Amniotic epithelial cell (primary cell): ENCODE results near the gene KLHL1.
"Not testable (repeated sequence)": the region's sequence is repeated elsewhere in the genome, so short reads cannot be mapped to it uniquely, and the experiment has no call there.

ENCODE experiments used
- DNase-seq: peaks from one replicate; pipeline ENCODE4 v3.0.0-alpha.2; 2010; ENCODE audit warnings: low read depth

The KLHL1 gene

GRCh38 chr13:70108356-70109105 is at the start of gene KLHL1:
Gene KLHL1 (minus strand): TSS chr13:70108452. CDS start chr13:70107699, 753 bp downstream.
- no peak for DNase-seq

DNA sequence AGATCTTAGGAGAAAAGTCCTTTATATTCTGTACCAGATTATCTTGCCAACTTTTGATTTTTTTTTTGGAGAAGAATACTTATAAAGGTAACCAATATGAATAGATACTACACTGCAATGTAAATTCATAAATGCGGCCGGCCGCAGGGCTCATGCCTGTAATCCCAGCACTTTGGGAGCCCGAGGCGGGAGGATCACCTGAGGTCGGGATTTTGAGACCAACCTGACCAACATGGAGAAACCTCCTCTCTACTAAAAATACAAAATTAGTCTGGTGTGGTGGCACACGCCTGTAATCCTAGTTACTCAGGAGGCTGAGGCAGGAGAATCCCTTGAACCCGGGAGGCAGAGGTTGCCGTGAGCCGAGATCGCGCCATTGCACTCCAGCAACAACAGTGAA is 34.4 kb upstream of the KLHL1 start:
- DNase-seq = not testable (repeated sequence)

GRCh38 chr13:70128098-70128497 is 19.8 kb upstream of the KLHL1 start:
- DNase-seq = no peak

DNA sequence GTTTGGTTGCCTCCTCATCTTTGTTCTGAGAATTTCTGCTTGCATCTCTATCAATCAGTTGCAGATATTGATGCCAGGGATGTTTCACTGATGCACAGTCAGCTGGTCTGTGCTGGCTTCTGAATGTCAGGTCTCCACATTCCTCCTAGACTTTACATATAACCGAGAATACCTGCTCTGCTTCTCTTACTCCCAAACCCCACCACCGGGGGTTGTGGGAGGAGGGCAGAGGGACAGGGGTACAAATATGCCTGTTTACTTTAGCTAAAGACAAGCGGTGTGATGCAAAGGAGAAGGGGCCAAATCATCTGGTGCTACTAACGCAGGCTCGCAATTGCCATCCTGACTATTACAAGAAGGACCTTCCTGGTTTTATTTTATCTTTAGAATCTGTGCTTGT is 17.4 kb upstream of the KLHL1 start:
- no peak for DNase-seq

DNA sequence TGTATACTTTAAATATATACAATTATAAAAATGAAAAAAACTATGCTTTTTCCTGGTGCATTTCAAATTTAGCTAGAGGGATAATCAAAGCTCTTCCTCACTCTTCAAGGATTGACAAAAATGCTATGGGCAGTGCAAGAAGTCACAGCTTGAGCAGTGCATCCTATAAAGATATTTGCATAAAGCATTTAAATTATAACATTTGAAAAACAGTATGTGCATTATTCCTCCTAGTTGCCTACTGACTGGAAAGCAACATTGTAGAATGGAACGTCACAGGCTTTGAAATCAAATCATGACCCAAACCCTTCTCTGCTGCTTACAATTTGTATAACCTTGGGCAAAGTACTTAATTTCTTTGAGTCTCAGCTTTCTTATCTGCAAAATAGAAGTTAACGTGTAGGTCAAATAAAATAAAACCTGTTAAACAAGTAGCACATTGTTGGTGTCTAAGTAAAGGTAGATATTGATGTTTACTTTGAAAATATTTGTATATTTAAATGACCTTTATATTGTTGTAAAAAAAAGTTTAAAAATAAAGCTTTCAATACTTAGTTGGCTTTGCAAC is 9.2 kb upstream of the KLHL1 start:
- no peak for DNase-seq

DNA sequence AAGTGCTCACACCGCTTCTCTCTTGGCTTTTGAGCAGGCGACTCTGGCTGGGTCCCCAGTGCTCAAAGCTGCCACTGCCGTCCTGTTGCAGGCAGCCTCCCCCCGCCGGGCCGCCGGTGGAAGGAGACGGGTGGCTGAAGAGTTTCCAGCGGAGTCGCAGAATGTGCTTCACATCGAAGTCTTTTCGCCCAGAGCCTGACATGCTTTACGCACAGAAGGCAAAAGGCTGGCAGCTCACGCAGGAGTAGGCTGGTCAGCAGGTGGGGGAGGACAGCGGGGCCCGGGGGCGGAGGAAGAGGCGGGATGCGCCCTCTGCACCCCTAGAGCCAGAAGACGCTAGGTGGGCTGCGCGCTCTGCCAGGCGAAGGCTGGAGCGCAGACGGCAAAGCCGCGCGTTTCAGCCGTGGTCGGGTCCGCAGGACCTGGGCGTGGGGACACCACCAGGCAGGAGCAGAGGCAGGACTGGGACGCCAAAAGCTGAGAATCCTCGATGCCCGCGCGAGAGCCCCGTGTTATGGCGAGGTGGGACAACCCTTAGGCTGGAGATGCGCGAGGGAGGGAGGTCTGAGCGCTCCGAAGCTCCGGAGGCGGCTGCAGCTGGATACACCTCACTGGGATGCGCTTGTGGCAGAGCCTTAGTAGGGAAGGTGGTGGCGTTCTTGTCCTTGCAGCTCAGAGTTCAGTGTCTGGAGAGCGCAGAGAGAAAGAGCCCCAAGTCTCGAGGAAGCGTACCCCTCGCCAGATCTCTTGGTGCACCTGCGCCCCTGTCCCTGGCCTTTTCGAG is 562 bp downstream of the KLHL1 start, which contains the start of gene ATXN8OS:
Gene ATXN8OS (plus strand): TSS at position 329 of the 784 bp plus-strand sequence.
- DNase-seq = no peak

DNA sequence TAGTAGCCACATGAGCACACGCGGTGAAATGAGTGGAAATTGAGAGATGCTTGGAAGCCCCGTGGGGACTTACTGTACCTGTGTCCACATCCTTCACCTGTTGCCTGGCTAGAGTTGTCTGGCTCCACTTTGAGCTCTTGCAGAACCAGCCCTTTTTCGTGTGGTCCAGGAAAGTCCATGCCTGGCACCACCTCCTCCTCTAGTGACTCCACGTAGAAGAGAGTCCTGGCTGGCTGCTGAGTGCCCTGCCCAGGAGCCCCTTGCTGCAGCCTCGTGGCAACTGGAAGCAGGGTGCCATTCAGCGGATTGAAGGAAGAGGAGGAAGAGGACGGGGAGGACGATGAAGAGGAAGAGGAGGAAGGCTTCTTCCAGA is 1.1 kb downstream of the KLHL1 start:
- DNase-seq = no peak

DNA sequence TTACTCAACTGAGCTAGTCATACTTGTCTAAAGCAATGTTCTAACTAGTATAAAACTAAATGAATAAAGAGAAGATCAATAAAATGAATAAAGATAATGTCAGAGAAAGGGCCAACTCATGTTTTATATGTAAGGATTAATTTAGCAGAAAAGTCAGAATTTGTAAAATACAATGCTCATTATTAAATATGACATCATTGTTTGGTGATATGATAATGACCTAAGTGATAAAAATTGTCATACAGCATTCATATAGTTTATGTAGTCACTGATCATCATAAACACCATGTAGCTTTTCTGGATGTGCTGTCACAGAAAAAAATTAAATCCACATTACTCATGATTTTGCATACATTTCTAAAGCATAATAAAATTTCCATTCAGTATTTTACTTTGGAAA is 3.8 kb downstream of the KLHL1 start:
- DNase-seq = no peak

GRCh38 chr13:70098669-70099068 is 9.6 kb downstream of the KLHL1 start:
- no peak for DNase-seq

- DNase-seq = no peak
Observed at GRCh38 chr13:70090036-70090723, 18.1 kb downstream of the KLHL1 start.

DNA sequence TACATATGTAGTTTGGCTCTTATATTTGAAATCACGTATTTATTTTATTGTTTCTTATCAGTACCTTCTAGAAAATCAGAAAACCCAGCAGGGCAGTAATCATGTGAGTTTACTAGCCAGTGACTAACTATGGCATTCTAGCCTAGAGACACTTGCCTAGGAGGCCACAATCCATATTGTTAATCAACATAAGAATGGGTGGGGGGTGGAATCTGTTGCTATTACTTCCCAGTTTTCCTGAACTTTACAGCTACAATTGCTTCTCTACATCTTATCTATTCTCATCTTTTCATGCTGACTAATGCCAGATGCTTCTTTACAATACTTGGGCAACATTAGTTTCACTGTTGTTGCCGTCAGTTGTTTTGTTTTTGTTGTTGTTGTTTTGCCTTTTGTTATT is 19.3 kb downstream of the KLHL1 start:
- no peak for DNase-seq

- no peak for DNase-seq
Observed at GRCh38 chr13:70087247-70087646, 21.0 kb downstream of the KLHL1 start.

- DNase-seq = no peak
Observed at GRCh38 chr13:70080012-70080411, 28.2 kb downstream of the KLHL1 start.

DNA sequence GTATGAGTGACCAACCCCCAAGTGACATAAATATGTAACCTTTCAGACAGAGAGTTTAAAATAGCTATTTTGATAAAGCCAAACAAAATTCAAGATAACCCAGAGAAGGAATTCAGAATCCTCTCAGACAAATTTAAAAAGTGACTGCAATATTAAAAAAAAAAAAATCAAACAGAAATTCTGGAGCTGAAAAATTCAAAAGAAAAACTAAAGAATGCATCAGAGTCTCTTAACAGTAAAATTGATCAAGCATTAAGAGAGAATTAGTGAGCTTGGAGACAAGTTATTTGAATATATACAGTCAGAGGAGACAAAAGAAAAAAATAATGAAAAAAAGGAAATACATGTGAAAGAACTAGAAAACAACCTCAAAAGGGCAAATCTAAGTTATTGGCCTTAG is 53.7 kb downstream of the KLHL1 start:
- DNase-seq = no peak

DNA sequence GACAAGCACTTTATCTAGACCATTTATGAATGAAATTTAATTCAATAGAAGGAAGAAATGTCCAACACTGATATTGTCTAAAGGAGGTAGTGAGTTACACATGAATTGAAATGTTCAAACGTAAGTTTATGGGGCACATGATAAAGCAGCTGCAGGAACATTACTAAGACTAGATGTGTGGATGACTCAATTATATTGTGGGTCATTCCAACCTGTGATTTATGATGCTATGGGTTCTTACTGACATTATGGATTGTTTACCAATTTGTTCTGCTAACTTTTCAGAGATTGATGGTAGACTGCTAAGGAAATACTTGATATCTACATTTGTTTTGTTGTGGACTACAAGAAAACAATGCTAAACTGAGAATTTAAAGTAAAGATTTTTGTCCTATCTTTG is 56.7 kb downstream of the KLHL1 start:
- DNase-seq = no peak

GRCh38 chr13:70043685-70044084 is 64.6 kb downstream of the KLHL1 start:
- no peak for DNase-seq

DNA sequence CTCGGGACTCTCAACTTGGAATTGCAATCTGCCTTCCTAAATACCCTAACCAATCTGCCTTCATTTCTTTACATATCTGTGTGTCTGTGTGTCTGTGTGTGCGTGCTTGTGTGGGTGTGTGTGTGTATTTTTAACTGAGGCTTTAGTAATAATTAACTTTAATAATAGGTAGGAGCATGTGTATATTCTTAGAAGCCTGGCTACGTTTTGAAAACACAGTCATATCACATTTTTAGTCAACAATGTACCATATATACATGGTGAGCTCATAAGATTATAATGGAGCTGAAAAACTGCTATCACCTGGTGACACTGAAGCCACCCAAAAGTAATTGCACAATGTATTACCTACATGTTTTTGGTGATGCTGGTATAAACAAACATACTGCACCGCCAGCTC is 66.1 kb downstream of the KLHL1 start:
- no peak for DNase-seq

DNA sequence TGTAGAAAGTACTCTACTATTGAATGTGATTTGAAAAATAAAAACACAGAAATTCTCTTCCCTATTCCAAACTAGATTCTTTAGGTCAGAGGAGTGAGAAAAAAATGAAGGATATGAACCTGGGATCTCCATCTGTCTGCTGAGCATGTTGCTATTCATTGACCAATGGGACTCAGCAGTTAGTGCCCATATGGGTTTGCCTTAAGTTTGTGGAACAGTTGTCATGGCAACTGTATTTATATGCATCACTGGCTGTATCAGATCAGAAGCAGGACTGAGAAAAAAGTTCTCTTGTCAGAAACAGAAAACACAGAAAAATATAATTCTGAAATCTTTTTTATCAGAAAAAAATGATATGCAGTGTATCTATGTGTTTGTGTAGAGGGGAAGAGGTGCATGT is 74.0 kb downstream of the KLHL1 start:
- DNase-seq = no peak

GRCh38 chr13:70027551-70027950 is 80.7 kb downstream of the KLHL1 start:
- DNase-seq = no peak

GRCh38 chr13:70023516-70023915 is 84.7 kb downstream of the KLHL1 start:
- no peak for DNase-seq

DNA sequence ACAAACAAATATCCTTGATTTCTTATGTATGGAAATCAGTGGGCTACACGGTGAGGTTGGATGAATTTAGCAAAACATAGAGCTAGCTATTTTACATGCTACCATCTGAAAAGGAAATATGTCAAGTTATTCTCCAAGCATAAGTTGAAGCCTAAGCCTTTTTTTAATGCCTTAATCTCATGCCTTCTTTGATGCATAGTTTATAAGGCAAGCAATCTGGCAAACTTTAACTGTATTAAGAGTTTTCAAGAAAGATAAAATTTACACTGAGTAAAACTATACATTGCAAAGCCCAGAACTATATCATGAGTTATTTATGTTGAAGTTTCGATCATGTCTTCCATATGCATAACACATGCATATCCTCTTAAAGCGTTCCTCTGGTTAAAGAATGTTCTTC is 85.6 kb downstream of the KLHL1 start:
- no peak for DNase-seq

GRCh38 chr13:70016116-70016515 is 92.1 kb downstream of the KLHL1 start:
- no peak for DNase-seq

GRCh38 chr13:70014337-70014736 is 93.9 kb downstream of the KLHL1 start:
- no peak for DNase-seq
